IMR-90 (cell line): ENCODE data around the gene LMNTD2. TPM values are rescaled to one million over a fixed set of nuclear protein-coding genes. Genes with fewer than 3 reads are reported as not detected.

ENCODE experiments used
- ATAC-seq: fragments of 200-7000 bp; cut with Tn5 transposase; 2 replicates; pipeline ENCODE4 v1.9.1; 2020; ENCODE audit warnings: low read depth, mild to moderate bottlenecking, moderate library complexity
- BruUV-seq: library from RNA; stranded (reverse); fragments of 400-500 nt; replicated peaks from 2 replicates; lab custom pipeline; 2021; lab: Mats Ljungman, UMichigan
- CTCF ChIA-PET: fragments of 300-600 bp; formaldehyde crosslinking; extraction: SDS; loops from one replicate; lab custom pipeline; 2021; ENCODE audit warnings: antibody characterized with exemption; lab: Yijun Ruan, JAX
- POLR2A ChIA-PET: fragments of 300-600 bp; sonication (Branson Sonifier 250); formaldehyde crosslinking; loops from one replicate; lab custom pipeline; 2022; ENCODE audit warnings: antibody characterized with exemption; ENCODE audit not compliant: unreplicated experiment; lab: Charles Lee
- DNase-seq: peaks from one replicate; pipeline ENCODE4 v3.0.0; 2013
- H2AFZ ChIP-seq: replicated peaks from 2 replicates; pipeline ENCODE3; 2013; ENCODE audit warnings: low read length, mild to moderate bottlenecking; ENCODE audit not compliant: poor library complexity
- H2AK5ac ChIP-seq: 2 replicates; pipeline ENCODE4 v1.6.1; 2013; ENCODE audit warnings: low read depth, low read length, inconsistent platforms
- H2AK9ac ChIP-seq: replicated peaks from 2 replicates; pipeline ENCODE3; 2013; ENCODE audit warnings: mild to moderate bottlenecking, low read depth, low read length, moderate library complexity; ENCODE audit not compliant: poor library complexity
- H2BK120ac ChIP-seq: 2 replicates; pipeline ENCODE4 v1.6.1; 2013; ENCODE audit warnings: low read depth, low read length, inconsistent platforms
- H2BK15ac ChIP-seq: 3 replicates; pipeline ENCODE4 v1.6.1; 2013; ENCODE audit warnings: low read depth, low read length, inconsistent platforms
- H2BK20ac ChIP-seq: 2 replicates; pipeline ENCODE4 v1.6.1; 2013; ENCODE audit warnings: low read depth, mild to moderate bottlenecking, inconsistent platforms, low read length, moderate library complexity
- H2BK5ac ChIP-seq: 2 replicates; pipeline ENCODE4 v1.6.1; 2013; ENCODE audit warnings: mild to moderate bottlenecking, low read depth, low read length, inconsistent platforms; ENCODE audit not compliant: poor library complexity, severe bottlenecking
- H3K14ac ChIP-seq: replicated peaks from 2 replicates; pipeline ENCODE4 v1.6.1; 2013; ENCODE audit warnings: low read depth, low read length, inconsistent platforms
- H3K18ac ChIP-seq: 2 replicates; pipeline ENCODE4 v1.6.1; 2013; ENCODE audit warnings: low read depth, low read length, control low read depth
- H3K23ac ChIP-seq: 2 replicates; pipeline ENCODE4 v1.6.1; 2013; ENCODE audit warnings: low read depth, low read length, inconsistent platforms
- H3K27ac ChIP-seq: 2 replicates; pipeline ENCODE4 v1.5.1; 2013; ENCODE audit warnings: mild to moderate bottlenecking, control low read depth, low read length; ENCODE audit not compliant: insufficient read depth
- H3K27me3 ChIP-seq: 2 replicates; pipeline ENCODE4 v1.6.1; 2013; ENCODE audit warnings: low read length; ENCODE audit not compliant: control insufficient read depth, insufficient read depth
- H3K36me3 ChIP-seq: 2 replicates; pipeline ENCODE4 v1.6.1; 2013; ENCODE audit warnings: low read length, mixed read lengths; ENCODE audit not compliant: control insufficient read depth, insufficient read depth
- H3K4ac ChIP-seq: 2 replicates; pipeline ENCODE4 v1.6.1; 2013; ENCODE audit warnings: low read depth, low read length, inconsistent platforms
- H3K4me1 ChIP-seq: 2 replicates; pipeline ENCODE4 v1.6.1; 2013; ENCODE audit warnings: low read length, mixed read lengths; ENCODE audit not compliant: control insufficient read depth, insufficient read depth
- H3K4me2 ChIP-seq: 2 replicates; pipeline ENCODE4 v1.6.1; 2013; ENCODE audit warnings: low read depth, mild to moderate bottlenecking, control low read depth, low read length, moderate library complexity
- H3K4me3 ChIP-seq: 2 replicates; pipeline ENCODE4 v1.5.1; 2013; ENCODE audit warnings: low read depth, mild to moderate bottlenecking, control low read depth, low read length, moderate library complexity; ENCODE audit not compliant: insufficient read depth
- H3K56ac ChIP-seq: 2 replicates; pipeline ENCODE4 v1.6.1; 2013; ENCODE audit warnings: low read length, inconsistent platforms; ENCODE audit not compliant: insufficient read depth; ENCODE audit errors: extremely low read depth
- H3K79me1 ChIP-seq, 2 experiments: 2 replicates each; pipeline ENCODE4 v1.6.1; 2013; ENCODE audit warnings: low read length in 2 of 2, inconsistent platforms in 1 of 2, low read depth in 1 of 2
- H3K9ac ChIP-seq: 2 replicates; pipeline ENCODE4 v1.6.1; 2013; ENCODE audit warnings: low read depth, low read length, control low read depth
- H3K9me1 ChIP-seq: 2 replicates; pipeline ENCODE4 v1.6.1; 2013; ENCODE audit warnings: low read length, inconsistent platforms; ENCODE audit not compliant: insufficient read depth
- H3K9me3 ChIP-seq: 2 replicates; pipeline ENCODE4 v1.6.1; 2013; ENCODE audit warnings: low read length; ENCODE audit not compliant: control insufficient read depth, insufficient read depth
- H4K20me1 ChIP-seq: 2 replicates; pipeline ENCODE4 v1.6.1; 2013; ENCODE audit warnings: low read length, inconsistent platforms; ENCODE audit not compliant: insufficient read depth
- H4K5ac ChIP-seq: 2 replicates; pipeline ENCODE4 v1.6.1; 2013; ENCODE audit warnings: mild to moderate bottlenecking, low read depth, low read length, control low read depth
- H4K8ac ChIP-seq, 2 experiments: 2 replicates each; pipeline ENCODE4 v1.6.1; 2013; ENCODE audit warnings: low read depth in 2 of 2, low read length in 2 of 2, control low read depth in 1 of 2, inconsistent platforms in 1 of 2
- H4K91ac ChIP-seq: 2 replicates; pipeline ENCODE4 v1.6.1; 2013; ENCODE audit warnings: low read depth, low read length, inconsistent platforms; ENCODE audit not compliant: insufficient read depth
- BHLHE40 ChIP-seq: fragments of 150-350 bp; IDR thresholded peaks from 2 replicates; pipeline ENCODE4 v1.6.1; 2016; ENCODE audit warnings: mild to moderate bottlenecking, low read depth, low read length
- CEBPB ChIP-seq: IDR thresholded peaks from 2 replicates; pipeline ENCODE4 v1.6.1; 2012; ENCODE audit warnings: low read depth, low read length, improper control_type of control experiment
- CHD1 ChIP-seq: IDR thresholded peaks from 2 replicates; pipeline ENCODE4 v1.6.1; 2012; ENCODE audit warnings: low read depth, low read length, improper control_type of control experiment
- FOS ChIP-seq: fragments of 150-350 bp; IDR thresholded peaks from 2 replicates; pipeline ENCODE4 v1.6.1; 2016; ENCODE audit warnings: low read depth, low read length
- MAZ ChIP-seq: IDR thresholded peaks from 2 replicates; pipeline ENCODE4 v1.6.1; 2012; ENCODE audit warnings: low read depth, mild to moderate bottlenecking, low read length, improper control_type of control experiment, moderate library complexity, borderline replicate concordance
- NFE2L2 ChIP-seq: fragments of 150-350 bp; IDR thresholded peaks from 2 replicates; pipeline ENCODE4 v1.6.1; 2016; ENCODE audit warnings: low read depth, mild to moderate bottlenecking, low read length
- POLR2A ChIP-seq: IDR thresholded peaks from 2 replicates; pipeline ENCODE4 v1.6.1; 2012; ENCODE audit warnings: mild to moderate bottlenecking, low read depth, low read length
- RAD21 ChIP-seq: IDR thresholded peaks from 2 replicates; pipeline ENCODE4 v1.6.1; 2012; ENCODE audit warnings: low read length, improper control_type of control experiment
- RCOR1 ChIP-seq: IDR thresholded peaks from 2 replicates; pipeline ENCODE4 v1.6.1; 2012; ENCODE audit warnings: mild to moderate bottlenecking, low read length, improper control_type of control experiment; ENCODE audit not compliant: insufficient replicate concordance
- RFX5 ChIP-seq: IDR thresholded peaks from 2 replicates; pipeline ENCODE4 v1.8.0; 2012; ENCODE audit warnings: low read depth, mild to moderate bottlenecking, low read length, moderate library complexity
- SMC3 ChIP-seq: fragments of 150-350 bp; IDR thresholded peaks from 2 replicates; pipeline ENCODE4 v1.6.1; 2016; ENCODE audit warnings: low read depth, mild to moderate bottlenecking, antibody characterized with exemption, low read length, moderate library complexity
- WGBS, 2 experiments: methylation state at CpG; one replicate each; pipeline versions ENCODE4 v1.1.5 to v1.1.7; 2013; ENCODE audit warnings: missing lambda C conversion rate in 2 of 2; ENCODE audit not compliant: insufficient read length in 1 of 2; ENCODE audit errors: extremely low coverage in 2 of 2; 5-methylcytosine and 5-hydroxymethylcytosine counted together
- dilution Hi-C: fragments of 300-500 bp; cut with HindIII; formaldehyde crosslinking; loops from one replicate; pipeline ENCODE4 v1.14.3; 2018; ENCODE audit warnings: low sequenced_read_pairs; ENCODE audit not compliant: unreplicated experiment
- in situ Hi-C: fragments of 300-500 bp; cut with MboI; formaldehyde crosslinking; loops from 3 replicates; pipeline ENCODE4 v1.14.3; 2019; ENCODE audit warnings: low sequenced_read_pairs, inconsistent platforms, mixed read lengths
- intact Hi-C: fragments of 100-400 bp; cut with micrococcal nuclease; formaldehyde crosslinking; loops from 2 replicates; pipeline ENCODE4 v1.10.0; 2022
- polyA plus RNA-seq, 3 experiments: library from polyadenylated mRNA; depleted of rRNA; stranded (reverse); fragments of >200 nt; gene quantifications; 2 replicates each; pipeline ENCODE4 v1.2.3, GENCODE V29; 2012; ENCODE audit warnings: low replicate concordance in 1 of 3
- total RNA-seq: library from RNA; depleted of rRNA; stranded (reverse); fragments of >200 nt; gene quantifications from 2 replicates; pipeline ENCODE4 v1.2.3, GENCODE V29; 2012
- TF ChIP-seq, protein P1 (sequence below): conservative IDR thresholded peaks from 2 replicates; pipeline ENCODE4 v1.5.1; 2012; ENCODE audit warnings: mild to moderate bottlenecking, low read depth, low read length, improper control_type of control experiment

Gene LMNTD2
- total and polyA plus RNA-seq, 2 of the 4 experiments (the other 2 are of a cell fraction) = 0.18 to 1.3 TPM

DNA sequence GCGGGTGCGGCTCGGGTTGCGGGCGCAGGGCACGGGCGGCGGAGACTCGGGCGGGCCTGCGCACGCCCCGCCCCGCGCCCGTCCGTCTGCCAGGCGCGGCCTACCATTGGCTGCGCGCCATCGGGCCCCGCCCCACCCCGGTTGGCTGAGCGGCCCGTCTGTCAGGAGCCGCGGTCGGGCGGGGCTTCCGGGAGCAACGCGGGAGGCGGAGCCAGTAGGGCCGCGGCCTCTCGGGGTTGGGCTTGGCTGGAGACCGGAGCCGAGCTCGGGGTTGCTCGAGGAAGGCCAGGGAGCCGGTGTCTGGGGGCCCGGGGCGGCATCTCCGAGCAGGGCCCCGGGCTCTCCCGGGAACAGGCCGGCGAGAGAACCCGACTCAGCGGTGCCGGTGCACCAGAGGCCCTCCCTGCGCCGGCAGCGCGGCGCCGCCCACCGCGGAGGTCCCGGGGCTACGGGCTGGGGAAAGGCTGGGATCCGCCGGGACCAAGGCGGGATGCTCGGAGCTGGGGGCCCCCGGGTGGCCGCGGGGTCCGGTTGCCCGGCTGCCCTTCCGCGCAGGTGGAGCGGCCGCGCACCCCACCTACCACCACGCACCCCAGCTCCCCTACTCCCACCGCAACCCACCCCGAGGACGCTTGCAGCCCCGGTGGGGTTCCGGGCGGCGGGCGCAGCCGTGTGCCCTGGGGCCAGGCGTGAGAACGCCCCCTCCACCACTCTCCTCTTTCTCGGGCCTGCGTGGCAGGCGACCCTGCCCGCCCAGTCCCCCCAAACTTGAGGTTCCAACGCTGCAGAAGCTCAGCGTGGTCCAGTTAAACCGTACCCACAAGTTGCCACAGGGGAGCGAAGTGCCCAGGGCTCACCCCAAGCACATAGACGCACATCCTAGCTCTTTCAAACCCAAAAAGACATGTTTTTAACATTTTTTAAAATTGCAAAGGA, 24.8 kb downstream of the LMNTD2 start, which contains the start of gene HRAS:
Gene HRAS, minus strand, starts transcription at position 58 of the 936 bp plus-strand sequence.
- peak within 1 kb of the TSS; percentile 36 for H3K4ac ChIP-seq
- ChIA-PET POLR2A (no interaction called here), CTCF (interaction anchor here (0.5 to 0.7 kb wide), 2 partner anchors 14 to 17 kb away, joined by 3 to 6 read pairs; no protein-coding TSS in a partner anchor)
- peak within 1 kb of the TSS; percentile 95 for H3K4me3 ChIP-seq
- peaks cover 21% of the 10 kb centered on the region; the same call in 1 of the 2 replicates for H3K36me3 ChIP-seq
- no peaks in the 10 kb centered on the region for H3K9me3 ChIP-seq
- no peak within 1 kb of the TSS for H4K5ac ChIP-seq
- peaks cover 16% of the 10 kb centered on the region for H4K20me1 ChIP-seq
- H2BK120ac ChIP-seq = no peak within 1 kb of the TSS
- peak within 1 kb of the TSS; percentile 75 for H3K9ac ChIP-seq
- no peaks in the 10 kb centered on the region for H3K27me3 ChIP-seq
- H3K18ac ChIP-seq = no peak within 1 kb of the TSS
- DNase-seq (peak; percentile 90), ATAC-seq (peak; percentile 93)
- H3K79me1 ChIP-seq = peaks cover 3 to 26% of the 10 kb centered on the region in 2 experiments; a peak in 3 of 4 replicates
- no TSS peak for BruUV-seq
- no peak for TF ChIP-seq SMC3
- TF ChIP-seq CHD1 = no peak
- no peak for TF ChIP-seq CEBPB
- TF ChIP-seq POLR2A = peak; percentile 60
- TF ChIP-seq, protein P1, sequence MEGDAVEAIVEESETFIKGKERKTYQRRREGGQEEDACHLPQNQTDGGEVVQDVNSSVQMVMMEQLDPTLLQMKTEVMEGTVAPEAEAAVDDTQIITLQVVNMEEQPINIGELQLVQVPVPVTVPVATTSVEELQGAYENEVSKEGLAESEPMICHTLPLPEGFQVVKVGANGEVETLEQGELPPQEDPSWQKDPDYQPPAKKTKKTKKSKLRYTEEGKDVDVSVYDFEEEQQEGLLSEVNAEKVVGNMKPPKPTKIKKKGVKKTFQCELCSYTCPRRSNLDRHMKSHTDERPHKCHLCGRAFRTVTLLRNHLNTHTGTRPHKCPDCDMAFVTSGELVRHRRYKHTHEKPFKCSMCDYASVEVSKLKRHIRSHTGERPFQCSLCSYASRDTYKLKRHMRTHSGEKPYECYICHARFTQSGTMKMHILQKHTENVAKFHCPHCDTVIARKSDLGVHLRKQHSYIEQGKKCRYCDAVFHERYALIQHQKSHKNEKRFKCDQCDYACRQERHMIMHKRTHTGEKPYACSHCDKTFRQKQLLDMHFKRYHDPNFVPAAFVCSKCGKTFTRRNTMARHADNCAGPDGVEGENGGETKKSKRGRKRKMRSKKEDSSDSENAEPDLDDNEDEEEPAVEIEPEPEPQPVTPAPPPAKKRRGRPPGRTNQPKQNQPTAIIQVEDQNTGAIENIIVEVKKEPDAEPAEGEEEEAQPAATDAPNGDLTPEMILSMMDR = no peak
- peak; percentile 94 for TF ChIP-seq MAZ
- peak; percentile 45; the same call in 1 of the 2 replicates for TF ChIP-seq BHLHE40
- no peak for TF ChIP-seq NFE2L2
- no peak for TF ChIP-seq RAD21
- 0 out of 2 replicates have a peak, but pooled peaks have one; percentile 36 for TF ChIP-seq FOS
- TF ChIP-seq RFX5 = no peak
- TF ChIP-seq RCOR1 = no peak
- H2AFZ ChIP-seq = peak within 1 kb of the TSS; percentile 87
- peaks cover 16% of the 10 kb centered on the region for H3K4me1 ChIP-seq
- peak within 1 kb of the TSS; percentile 58; the same call in 1 of the 2 replicates for H2AK5ac ChIP-seq
- H3K56ac ChIP-seq = 0 out of 2 replicates have a peak within 1 kb of the TSS, but pooled peaks have one; percentile 51
- peak within 1 kb of the TSS; percentile 22 for H3K23ac ChIP-seq
- intact Hi-C loops = no loop called here
- H3K14ac ChIP-seq = peak within 1 kb of the TSS; percentile 79; the same call in 1 of the 2 replicates
- H4K91ac ChIP-seq = no peak within 1 kb of the TSS; the same call in 1 of the 2 replicates
- H2AK9ac ChIP-seq = peak within 1 kb of the TSS; percentile 98
- peak within 1 kb of the TSS; percentile 71 for H3K27ac ChIP-seq
- H2BK15ac ChIP-seq = no peak within 1 kb of the TSS; the same call in 2 of the 3 replicates
- peaks cover 3% of the 10 kb centered on the region; the same call in 1 of the 2 replicates for H3K9me1 ChIP-seq
- 4% methylated on average over 67 of the region's 97 CpGs; no CpG with 5 or more reads in 1 of the 2 experiments for WGBS, 2 experiments
- in situ Hi-C loops = no loop called here
- H2BK5ac ChIP-seq = peak within 1 kb of the TSS; percentile 57
- peak within 1 kb of the TSS; percentile 69 to 87 for H4K8ac ChIP-seq
- H2BK20ac ChIP-seq = no peak within 1 kb of the TSS
- H3K4me2 ChIP-seq = peak within 1 kb of the TSS; percentile 91
- dilution Hi-C loops = no loop called here
